Erythroblast (primary cell): ENCODE results near the gene UCHL3.

Experiments
- GATA1 ChIP-seq: IDR thresholded peaks from 2 replicates; pipeline ENCODE4 v1.6.1; 2011; ENCODE audit warnings: low read depth, mild to moderate bottlenecking, control low read depth, low read length, moderate library complexity
- POLR2A ChIP-seq: IDR thresholded peaks from 2 replicates; pipeline ENCODE4 v1.6.1; 2011; ENCODE audit warnings: mild to moderate bottlenecking, low read length

- no peak for TF ChIP-seq POLR2A
- TF ChIP-seq GATA1, result no peak
Observed at GRCh38 chr13:75639454-75639853, 89.9 kb downstream of the UCHL3 start.
